ENCODE data around the gene SCYL1. TPM values are rescaled to one million over a fixed set of nuclear protein-coding genes. Genes with fewer than 3 reads are reported as not detected.
A peak's percentile ranks its signal among the peaks of the same experiment; 100 is the strongest.

SCYL1 gene
- total and polyA plus RNA-seq, 3 donors from 2014 or later, result 127 to 160 (median 131) TPM

- no peaks in the 10 kb centered on the region for H3K9me3 ChIP-seq
- no peak for TF ChIP-seq CTCF (IDR thresholded peaks at IDR 0.05)
- peak overlapping the region; percentile 90 to 96 for H3K27ac ChIP-seq
- WGBS, 2 donors, result 62 to 86% methylated on average over 1 to 3 of the region's 3 CpGs
- no peak overlapping the region for H3K4me3 ChIP-seq
- intact Hi-C loops (cut with DNase I; ENCODE audit: low total_unique reads), result no loop called here
- H3K4me1 ChIP-seq, result peaks cover 88% of the 10 kb centered on the region
- H3K27me3 ChIP-seq, result no peaks in the 10 kb centered on the region
- no peak for DNase-seq
- H3K36me3 ChIP-seq (ENCODE audit: low read depth, missing control alignments), result no peaks in the 10 kb centered on the region
Observed at GRCh38 chr11:65491163-65491465, 33.8 kb upstream of the SCYL1 start.

GRCh38 chr11:65491614-65492386 is 33.1 kb upstream of the SCYL1 start:
- peaks cover 95% of the 10 kb centered on the region for H3K4me1 ChIP-seq
- no peaks in the 10 kb centered on the region for H3K27me3 ChIP-seq
- H3K4me3 ChIP-seq, result no peak overlapping the region
- no peaks in the 10 kb centered on the region for H3K9me3 ChIP-seq
- peak; percentile 83 for DNase-seq
- intact Hi-C loops (cut with DNase I; ENCODE audit: low total_unique reads), result no loop called here
- H3K27ac ChIP-seq, result peak overlapping the region; percentile 90 to 96
- H3K36me3 ChIP-seq (ENCODE audit: low read depth, missing control alignments), result no peaks in the 10 kb centered on the region
- WGBS, 2 donors, result 43 to 62% methylated on average over 12 to 17 of the region's 17 CpGs
- TF ChIP-seq POLR2A (IDR thresholded peaks at IDR 0.05) (no peak), CTCF (IDR thresholded peaks at IDR 0.05) (no peak)

GRCh38 chr11:65492387-65492636 is 32.6 kb upstream of the SCYL1 start:
- peaks cover 95% of the 10 kb centered on the region for H3K4me1 ChIP-seq
- intact Hi-C loops (cut with DNase I; ENCODE audit: low total_unique reads), result no loop called here
- no peaks in the 10 kb centered on the region for H3K9me3 ChIP-seq
- H3K4me3 ChIP-seq, result no peak overlapping the region
- peak overlapping the region; percentile 90 to 96 for H3K27ac ChIP-seq
- no peak for TF ChIP-seq CTCF (IDR thresholded peaks at IDR 0.05)
- DNase-seq, result no peak
- H3K36me3 ChIP-seq (ENCODE audit: low read depth, missing control alignments), result no peaks in the 10 kb centered on the region
- no peaks in the 10 kb centered on the region for H3K27me3 ChIP-seq
- 34 to 54% methylated on average over 4 of the region's 4 CpGs for WGBS, 2 donors

- Histone ChIP-seq H3K9me3 (no peaks in the 10 kb centered on the region), H3K4me1 (peaks cover 92% of the 10 kb centered on the region), H3K36me3 (ENCODE audit: low read depth, missing control alignments) (no peaks in the 10 kb centered on the region), H3K27ac (peak overlapping the region; percentile 90 to 96), H3K27me3 (no peaks in the 10 kb centered on the region), H3K4me3 (no peak overlapping the region)
- intact Hi-C loops (cut with DNase I; ENCODE audit: low total_unique reads), result no loop called here
- TF ChIP-seq CTCF (IDR thresholded peaks at IDR 0.05), result no peak
- no peak for TF ChIP-seq POLR2A (IDR thresholded peaks at IDR 0.05)
- WGBS, 2 donors, result 26 to 51% methylated on average over 6 of the region's 6 CpGs
- peak; percentile 96 for DNase-seq
Observed at GRCh38 chr11:65492637-65493366, 32.1 kb upstream of the SCYL1 start.
